Forelimb muscle (tissue), 1 donor: ENCODE results near the gene GEN1. TPM values are rescaled to one million over a fixed set of nuclear protein-coding genes. Genes with fewer than 3 reads are reported as not detected.
"Not testable (repeated sequence)": the region's sequence is repeated elsewhere in the genome, so short reads cannot be mapped to it uniquely, and the experiment has no call there.

Experiments
- DNase-seq: peaks from one replicate; pipeline ENCODE4 v3.0.0-alpha.2; 2013; ENCODE audit warnings: low read depth
- polyA plus RNA-seq: library from polyadenylated mRNA; unstranded; fragments of 120-200 nt; gene quantifications from one replicate; pipeline ENCODE4 v1.2.1, GENCODE V29; 2013; ENCODE audit not compliant: insufficient read length

GEN1 gene
- polyA plus RNA-seq, 1 donor = 10.4 TPM

DNA sequence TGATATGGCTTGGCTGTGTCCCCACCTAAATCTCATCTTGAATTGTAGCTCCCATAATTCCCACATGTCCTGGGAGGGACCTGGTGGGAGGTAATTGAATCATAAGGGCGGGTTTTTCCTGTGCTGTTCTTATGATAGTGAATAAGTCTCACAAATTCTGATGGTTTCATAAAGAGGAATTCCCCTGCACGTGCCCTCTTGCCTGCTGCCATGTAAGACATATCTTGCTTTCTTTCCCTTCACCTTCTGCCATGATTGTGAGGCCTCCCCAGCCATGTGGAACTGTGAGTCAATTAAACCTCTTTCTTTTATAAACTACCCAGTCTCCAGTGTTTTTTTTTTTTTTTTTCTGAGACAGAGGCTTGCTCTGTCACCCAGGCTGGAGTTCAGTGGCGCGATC is 69.7 kb downstream of the GEN1 start:
- not testable (repeated sequence) for DNase-seq

DNA sequence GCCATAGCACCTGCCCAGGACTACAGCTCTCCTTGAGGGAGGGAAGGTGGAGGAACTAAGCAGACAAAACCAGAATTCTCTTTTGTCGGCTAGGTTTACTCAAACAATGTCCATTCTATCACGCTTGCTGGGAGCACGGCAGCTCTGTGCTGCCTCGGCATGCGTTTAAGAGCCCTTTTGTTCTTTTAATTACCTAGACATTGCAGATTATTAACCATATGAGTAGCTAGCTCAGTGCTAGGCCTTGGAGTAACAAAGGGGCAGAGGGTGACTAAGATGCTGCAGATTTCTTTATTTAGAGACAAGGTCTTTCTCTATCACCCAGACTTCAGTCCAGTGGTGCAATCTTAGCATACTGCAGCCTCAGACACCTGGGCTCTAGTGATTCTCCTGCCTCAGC is 73.4 kb downstream of the GEN1 start:
- DNase-seq = no peak

DNA sequence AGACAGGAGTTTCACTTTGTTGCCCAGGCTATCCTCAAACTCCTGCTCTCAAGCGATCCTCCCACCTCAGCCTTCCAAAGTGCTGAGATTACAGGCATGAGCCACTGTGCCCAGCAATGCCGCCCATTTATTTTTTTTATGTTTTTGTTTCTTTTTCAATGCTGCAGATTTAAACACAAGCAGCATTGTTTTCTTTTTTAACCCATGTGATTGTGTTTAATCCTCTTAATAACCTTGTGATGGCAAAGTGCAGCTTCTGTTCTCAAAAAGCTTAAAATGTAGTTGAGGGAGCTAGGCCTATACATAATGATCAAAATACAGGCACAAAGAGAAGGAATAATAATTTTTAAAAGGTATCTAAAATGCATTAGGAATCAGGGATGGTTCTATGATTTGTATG is 73.8 kb downstream of the GEN1 start:
- no peak for DNase-seq

DNA sequence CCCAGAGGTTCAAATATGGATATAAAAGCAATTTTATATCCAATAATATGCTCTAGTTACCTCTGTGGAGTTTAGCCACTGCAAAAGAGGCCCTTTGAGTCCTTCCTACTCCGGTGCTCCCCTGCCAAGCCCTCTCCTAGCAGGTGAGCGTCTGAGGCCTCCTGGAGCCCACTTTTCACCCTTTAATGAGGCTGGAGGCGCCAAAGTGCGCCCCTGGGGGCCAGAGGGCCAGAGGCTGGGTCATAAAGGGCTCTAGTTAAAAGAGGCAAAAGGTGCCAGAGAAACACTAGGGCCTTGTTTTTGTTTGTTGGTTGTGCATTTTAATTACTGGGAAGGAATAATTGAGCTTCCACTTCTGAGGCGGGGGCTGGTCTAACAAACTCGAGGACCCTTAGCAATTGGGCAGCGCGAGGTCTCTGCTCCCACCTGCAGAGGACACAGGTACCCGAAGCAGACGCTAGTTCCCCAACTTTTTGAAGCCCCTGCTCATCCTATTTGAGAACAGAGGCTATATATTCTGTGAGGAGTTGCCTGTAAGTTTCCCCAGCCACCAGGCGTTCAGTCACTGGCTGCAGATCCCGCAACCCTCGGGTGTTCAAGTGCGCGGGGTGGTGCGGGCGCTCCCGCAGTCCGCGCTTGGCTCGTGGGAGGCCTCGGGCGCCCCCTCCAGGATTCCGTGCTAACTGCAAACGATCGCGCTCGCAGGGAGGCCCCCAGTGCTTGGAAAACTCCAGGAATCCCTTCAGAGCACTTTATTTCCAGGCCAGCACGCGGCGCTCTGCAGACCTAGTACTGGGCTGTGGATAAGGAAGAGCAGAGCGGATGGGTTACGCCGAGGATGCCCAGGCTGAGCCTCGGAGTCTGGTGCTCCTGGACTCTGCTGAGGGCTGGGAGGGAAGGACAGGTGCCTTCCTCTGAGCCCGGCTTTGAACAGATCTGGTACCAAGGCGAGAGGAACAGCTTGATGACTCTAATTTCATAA is 76.4 kb downstream of the GEN1 start:
- no peak for DNase-seq

DNA sequence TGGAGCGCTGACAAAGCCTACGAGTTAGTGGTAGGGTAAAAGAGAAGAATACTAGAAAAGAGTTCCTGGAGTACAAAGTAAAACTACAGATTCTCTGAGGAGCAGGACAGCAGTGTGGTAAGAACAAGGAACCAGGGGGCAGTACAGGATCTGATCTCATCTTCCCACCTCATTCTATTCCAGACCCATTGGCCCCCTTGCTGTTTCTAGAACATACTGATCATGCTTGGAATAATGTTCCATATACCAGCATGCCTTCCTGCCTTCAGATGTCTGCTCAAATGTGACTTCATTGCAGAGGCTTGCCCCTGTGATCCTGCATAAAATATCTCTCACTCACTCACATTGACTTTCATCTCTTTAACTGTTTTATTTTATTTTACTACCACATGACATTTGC is 81.6 kb downstream of the GEN1 start:
- DNase-seq = no peak

Other genes with a start within 250 kb of the GEN1 start
- gene RAD51AP2, start 235.7 kb upstream of the GEN1 start, polyA plus RNA-seq = 0.11 TPM
- gene VSNL1, start 213.4 kb upstream of the GEN1 start, polyA plus RNA-seq = 4.9 TPM
- 42.1 TPM for gene SMC6, start 328 bp upstream of the GEN1 start, polyA plus RNA-seq
- gene MSGN1, start 62.3 kb downstream of the GEN1 start, polyA plus RNA-seq = 0.62 TPM
- 6.0 TPM for gene KCNS3, start 124.5 kb downstream of the GEN1 start, polyA plus RNA-seq